GM12801 (cell line): Measurements from ENCODE around the gene ASS1.

ENCODE experiments used
- CTCF ChIP-seq: IDR thresholded peaks from one replicate; pipeline ENCODE4 v1.5.1; 2011; ENCODE audit warnings: control low read depth; ENCODE audit not compliant: insufficient read length; ENCODE audit errors: extremely low read depth

The ASS1 gene

GRCh38 chr9:130402645-130403440 lies 41.9 kb upstream of the ASS1 start:
- no peak for TF ChIP-seq CTCF

- no peak for TF ChIP-seq CTCF
Measured at GRCh38 chr9:130405657-130406257, 39.0 kb upstream of the ASS1 start.

- TF ChIP-seq CTCF: no peak
Measured at GRCh38 chr9:130406278-130406895, 38.4 kb upstream of the ASS1 start.

GRCh38 chr9:130407916-130408663 lies 36.7 kb upstream of the ASS1 start:
- TF ChIP-seq CTCF: no peak

- TF ChIP-seq CTCF: no peak
Measured at GRCh38 chr9:130408669-130409068, 36.1 kb upstream of the ASS1 start.

GRCh38 chr9:130409246-130409645 lies 35.5 kb upstream of the ASS1 start:
- no peak for TF ChIP-seq CTCF

GRCh38 chr9:130410443-130410842 lies 34.3 kb upstream of the ASS1 start:
- no peak for TF ChIP-seq CTCF
